Measurements from ENCODE around the gene SHROOM3. TPM values are rescaled to one million over a fixed set of nuclear protein-coding genes. Genes with fewer than 3 reads are reported as not detected.

SHROOM3 gene
- total RNA-seq, 1 experiment from 2014 or later = 27.6 TPM

DNA sequence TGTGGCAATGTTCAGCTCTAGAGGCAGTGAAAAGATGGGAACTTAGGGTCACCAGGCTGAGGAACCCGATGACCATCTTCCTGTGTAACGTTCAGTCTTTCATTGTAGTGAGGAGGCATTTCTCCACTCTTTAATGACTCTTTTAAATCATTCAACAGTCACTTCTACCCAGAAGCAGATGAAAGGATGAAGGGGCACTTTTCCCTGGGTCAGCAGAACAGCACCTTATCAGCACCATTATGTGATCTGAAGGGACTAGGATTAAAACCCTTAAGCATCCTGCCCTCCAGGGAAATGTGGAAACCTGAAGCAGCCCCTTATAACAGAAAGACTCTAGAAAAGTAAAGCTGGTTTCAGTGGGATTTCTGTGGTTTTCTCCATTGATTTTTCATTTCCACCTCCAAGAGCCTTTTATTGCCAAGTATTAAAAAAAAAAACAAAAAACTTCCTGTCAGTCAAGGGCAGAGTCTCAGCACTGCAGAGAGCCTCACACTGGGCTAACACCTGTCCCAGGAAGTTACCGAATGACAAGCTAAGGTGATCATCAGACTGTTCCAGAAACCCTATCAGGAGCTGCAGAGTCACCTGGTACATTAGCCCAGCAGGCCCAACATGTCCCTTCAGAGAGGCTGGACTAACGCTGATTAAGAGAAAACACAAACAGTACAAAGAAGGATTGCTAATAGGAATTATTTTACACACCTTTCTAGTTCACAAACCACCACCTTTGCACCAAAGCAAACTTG lies 185.9 kb downstream of the SHROOM3 start:
- Mint-ChIP-seq H3K27ac (peak overlapping the region in 2 of 3 experiments; percentile 16 to 20; a peak in 1 of 7 replicates), H3K9me3 (no peaks in the 10 kb centered on the region), H3K36me3 (ENCODE audit: insufficient read depth in 1 of 3, low read depth in 3 of 3) (no peaks in the 10 kb centered on the region), H3K4me3 (no peak overlapping the region), H3K27me3 (ENCODE audit: low read depth) (no peaks in the 10 kb centered on the region; the same call in 1 of the 2 replicates), H3K4me1 (peaks cover 31 to 44% of the 10 kb centered on the region in 2 experiments)
- peaks cover 8% of the 10 kb centered on the region for H3K4me1 ChIP-seq (ENCODE audit: insufficient read depth, low read length)
- TF ChIP-seq, protein P1, sequence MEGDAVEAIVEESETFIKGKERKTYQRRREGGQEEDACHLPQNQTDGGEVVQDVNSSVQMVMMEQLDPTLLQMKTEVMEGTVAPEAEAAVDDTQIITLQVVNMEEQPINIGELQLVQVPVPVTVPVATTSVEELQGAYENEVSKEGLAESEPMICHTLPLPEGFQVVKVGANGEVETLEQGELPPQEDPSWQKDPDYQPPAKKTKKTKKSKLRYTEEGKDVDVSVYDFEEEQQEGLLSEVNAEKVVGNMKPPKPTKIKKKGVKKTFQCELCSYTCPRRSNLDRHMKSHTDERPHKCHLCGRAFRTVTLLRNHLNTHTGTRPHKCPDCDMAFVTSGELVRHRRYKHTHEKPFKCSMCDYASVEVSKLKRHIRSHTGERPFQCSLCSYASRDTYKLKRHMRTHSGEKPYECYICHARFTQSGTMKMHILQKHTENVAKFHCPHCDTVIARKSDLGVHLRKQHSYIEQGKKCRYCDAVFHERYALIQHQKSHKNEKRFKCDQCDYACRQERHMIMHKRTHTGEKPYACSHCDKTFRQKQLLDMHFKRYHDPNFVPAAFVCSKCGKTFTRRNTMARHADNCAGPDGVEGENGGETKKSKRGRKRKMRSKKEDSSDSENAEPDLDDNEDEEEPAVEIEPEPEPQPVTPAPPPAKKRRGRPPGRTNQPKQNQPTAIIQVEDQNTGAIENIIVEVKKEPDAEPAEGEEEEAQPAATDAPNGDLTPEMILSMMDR (conservative IDR thresholded peaks at IDR 0.05) = no peak
- no peak overlapping the region for H2BK12ac ChIP-seq (ENCODE audit: insufficient read length, low read depth, low read length)
- H3K27ac ChIP-seq (ENCODE audit: insufficient read length, low read depth, low read length) = no peak overlapping the region
- no CpG with 5 or more reads among the region's 4 CpGs for WGBS (ENCODE audit: extremely low coverage, insufficient read length, low lambda C conversion rate)
- no peaks in the 10 kb centered on the region for H3K79me1 ChIP-seq (ENCODE audit: insufficient read depth, low read depth, low read length, poor library complexity, severe bottlenecking)
- H2BK5ac ChIP-seq (ENCODE audit: insufficient read length, low read length) = no peak overlapping the region
- no peak overlapping the region for H2BK15ac ChIP-seq (ENCODE audit: low read depth, low read length)
- H3K27me3 ChIP-seq (ENCODE audit: insufficient read depth, low read length) = no peaks in the 10 kb centered on the region
- no peak overlapping the region for H3K4ac ChIP-seq (ENCODE audit: low read depth, low read length)
- DNase-seq = no peak
- no peaks in the 10 kb centered on the region for H4K20me1 ChIP-seq (ENCODE audit: control insufficient read depth, insufficient read depth, insufficient read length)
- H3K9ac ChIP-seq (ENCODE audit: extremely low read depth, insufficient read length, low read length) = no peak overlapping the region
- H2AK5ac ChIP-seq (ENCODE audit: insufficient read length, low read length) = no peak overlapping the region
- H2AFZ ChIP-seq (ENCODE audit: low read length) = no peak overlapping the region
- H3K56ac ChIP-seq (ENCODE audit: insufficient read length, low read depth, low read length) = no peak overlapping the region
- H3T11ph ChIP-seq (ENCODE audit: low read length) = no peak overlapping the region
- no peak overlapping the region for H3K14ac ChIP-seq (ENCODE audit: insufficient read depth, low read length)
- no peaks in the 10 kb centered on the region for H3K23me2 ChIP-seq (ENCODE audit: insufficient read length, low read depth, low read length, poor library complexity, severe bottlenecking)
- H3K9me3 ChIP-seq (ENCODE audit: control insufficient read depth, low read depth, low read length) = no peaks in the 10 kb centered on the region
- H3K18ac ChIP-seq (ENCODE audit: insufficient read length, low read depth, low read length) = no peak overlapping the region
- H3K23ac ChIP-seq (ENCODE audit: insufficient read length, low read depth, low read length) = no peak overlapping the region
- H3K4me2 ChIP-seq (ENCODE audit: insufficient read depth, insufficient read length, low read length) = no peak overlapping the region
- H4K8ac ChIP-seq (replicated peaks; ENCODE audit: insufficient read length, low read depth, low read length) = no peak overlapping the region
- H4K5ac ChIP-seq (ENCODE audit: insufficient read length, low read depth, low read length) = no peak overlapping the region
- no peak overlapping the region for H2BK120ac ChIP-seq (ENCODE audit: low read depth, low read length, poor library complexity, severe bottlenecking)
- H2BK20ac ChIP-seq (ENCODE audit: low read depth, low read length, poor library complexity, severe bottlenecking) = no peak overlapping the region
- H3K79me2 ChIP-seq (ENCODE audit: insufficient read depth, low read length) = no peaks in the 10 kb centered on the region
- H4K91ac ChIP-seq (ENCODE audit: insufficient read length, low read depth, low read length) = no peak overlapping the region
